Keratinocyte (primary cell): ENCODE data around the gene SLC29A2.

Experiments
- CTCF ChIP-seq, 3 experiments: IDR thresholded peaks in 1 of 3; conservative IDR thresholded peaks in 1 of 3; optimal IDR thresholded peaks in 1 of 3; 2 replicates in 2 of 3; 3 replicates in 1 of 3; pipeline versions ENCODE3 to v1.5.1; 2011; ENCODE audit warnings: low read length in 3 of 3, mild to moderate bottlenecking in 3 of 3, moderate library complexity in 2 of 3, control low read depth in 1 of 3, inconsistent platforms in 1 of 3; ENCODE audit not compliant: insufficient read depth in 2 of 3; ENCODE audit errors: extremely low read depth in 1 of 3
- EZH2 ChIP-seq: IDR thresholded peaks from one replicate; pipeline ENCODE4 v1.6.1; 2012; ENCODE audit warnings: inconsistent platforms, mild to moderate bottlenecking, low read length, moderate library complexity

GRCh38 chr11:66333896-66334604, 37.5 kb downstream of the SLC29A2 start:
- TF ChIP-seq CTCF (optimal IDR thresholded peaks at IDR 0.05 in 1 of 3, IDR thresholded peaks at IDR 0.05 in 1 of 3, conservative IDR thresholded peaks at IDR 0.05 in 1 of 3; ENCODE audit: extremely low read depth in 1 of 3, insufficient read depth in 2 of 3, low read length in 3 of 3) (no peak), EZH2 (no peak)
